Activated naive CD4-positive, alpha-beta T cell treated with anti-CD3 and anti-CD28 coated beads, Interleukin-2, amount 10 ng/mL, durations not matched to agents 7 days and 5 days (primary cell): ENCODE measurements around the gene FAIM2.
"Not testable (repeated sequence)": the region's sequence is repeated elsewhere in the genome, so short reads cannot be mapped to it uniquely, and the experiment has no call there.

Experiments used
- CTCF ChIA-PET: fragments of 350-600 bp; sonication (Branson Sonifier 250); formaldehyde crosslinking; loops from one replicate; lab custom pipeline; 2021; ENCODE audit warnings: antibody characterized with exemption; lab: Charles Lee
- DNase-seq: peaks from one replicate; pipeline ENCODE4 v3.0.0-alpha.2; 2020
- H3K27ac Mint-ChIP-seq: one replicate; pipeline ENCODE4 v1.8.0; 2021; ENCODE audit warnings: mild to moderate bottlenecking, moderate library complexity, mixed read lengths
- H3K27me3 Mint-ChIP-seq: one replicate; pipeline ENCODE4 v1.8.0; 2021; ENCODE audit warnings: mild to moderate bottlenecking, mixed read lengths
- H3K36me3 Mint-ChIP-seq: one replicate; pipeline ENCODE4 v1.8.0; 2021; ENCODE audit warnings: mixed read lengths
- H3K4me1 Mint-ChIP-seq: one replicate; pipeline ENCODE4 v1.8.0; 2021; ENCODE audit warnings: mixed read lengths
- H3K4me3 Mint-ChIP-seq: one replicate; pipeline ENCODE4 v1.8.0; 2021; ENCODE audit warnings: mild to moderate bottlenecking, moderate library complexity, mixed read lengths
- H3K9me3 Mint-ChIP-seq: one replicate; pipeline ENCODE4 v1.8.0; 2021; ENCODE audit warnings: mixed read lengths

Gene FAIM2

DNA sequence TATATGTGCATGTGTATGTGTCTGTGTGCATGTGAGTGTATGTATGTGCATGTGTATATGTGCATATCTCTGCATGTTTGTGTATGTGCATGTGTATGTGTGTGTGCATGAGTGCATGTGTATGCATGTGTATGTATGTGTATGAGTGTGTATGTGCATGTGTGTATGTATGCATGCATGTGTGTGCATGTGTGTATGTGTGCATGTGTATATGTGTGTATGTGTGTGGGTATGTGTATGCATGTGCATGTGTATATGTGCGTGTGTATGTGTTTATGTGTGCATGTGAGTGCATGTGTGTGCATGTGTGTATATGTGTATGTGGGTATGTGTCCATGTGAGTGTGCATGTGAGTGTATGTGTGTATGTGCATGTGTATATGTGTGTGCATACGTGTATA lies 24.6 kb downstream of the FAIM2 start:
- CTCF ChIA-PET, H3K4me3 Mint-ChIP-seq, DNase-seq, H3K36me3 Mint-ChIP-seq, H3K27ac Mint-ChIP-seq, H3K4me1 Mint-ChIP-seq: not testable (repeated sequence)
- peaks cover 14% of the 10 kb centered on the region for H3K27me3 Mint-ChIP-seq
- H3K9me3 Mint-ChIP-seq, result peaks cover 33% of the 10 kb centered on the region

DNA sequence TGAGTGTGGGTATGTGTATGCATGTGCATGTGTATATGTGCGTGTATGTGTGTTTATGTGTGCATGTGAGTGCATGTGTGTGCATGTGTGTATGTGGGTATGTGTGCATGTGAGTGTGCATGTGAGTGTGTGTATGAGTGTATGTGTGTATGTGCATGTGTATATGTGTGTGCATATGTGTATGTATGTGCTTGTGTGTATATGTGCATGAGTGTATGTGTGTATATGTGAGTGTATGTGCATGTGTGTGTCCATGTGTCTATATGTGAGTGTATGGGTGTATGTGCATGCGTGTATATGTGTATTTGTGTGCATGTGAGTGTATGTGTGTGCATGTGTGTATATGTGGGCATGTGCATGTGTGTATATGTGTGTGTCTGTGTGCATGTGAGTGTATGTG lies 25.7 kb downstream of the FAIM2 start:
- CTCF ChIA-PET, result no interaction called here
- H3K36me3 Mint-ChIP-seq, result no peaks in the 10 kb centered on the region
- DNase-seq, result no peak
- H3K4me3 Mint-ChIP-seq, result no peak overlapping the region
- peaks cover 33% of the 10 kb centered on the region for H3K9me3 Mint-ChIP-seq
- H3K27ac Mint-ChIP-seq, result no peak overlapping the region
- peaks cover 7% of the 10 kb centered on the region for H3K27me3 Mint-ChIP-seq
- no peaks in the 10 kb centered on the region for H3K4me1 Mint-ChIP-seq

GRCh38 chr12:49877066-49877465 lies 26.6 kb downstream of the FAIM2 start:
- Mint-ChIP-seq H3K36me3 (no peaks in the 10 kb centered on the region), H3K27me3 (peaks cover 7% of the 10 kb centered on the region), H3K27ac (no peak overlapping the region), H3K4me1 (no peaks in the 10 kb centered on the region), H3K4me3 (no peak overlapping the region), H3K9me3 (peaks cover 33% of the 10 kb centered on the region)
- CTCF ChIA-PET, result no interaction called here
- no peak for DNase-seq

- Mint-ChIP-seq H3K4me3 (no peak overlapping the region), H3K27ac (no peak overlapping the region), H3K36me3 (no peaks in the 10 kb centered on the region), H3K27me3 (peaks cover 7% of the 10 kb centered on the region), H3K9me3 (peaks cover 33% of the 10 kb centered on the region), H3K4me1 (no peaks in the 10 kb centered on the region)
- DNase-seq, result no peak
- CTCF ChIA-PET, result no interaction called here
These were observed 27.6 kb downstream of the FAIM2 start for GRCh38 chr12:49876070-49876469.

DNA sequence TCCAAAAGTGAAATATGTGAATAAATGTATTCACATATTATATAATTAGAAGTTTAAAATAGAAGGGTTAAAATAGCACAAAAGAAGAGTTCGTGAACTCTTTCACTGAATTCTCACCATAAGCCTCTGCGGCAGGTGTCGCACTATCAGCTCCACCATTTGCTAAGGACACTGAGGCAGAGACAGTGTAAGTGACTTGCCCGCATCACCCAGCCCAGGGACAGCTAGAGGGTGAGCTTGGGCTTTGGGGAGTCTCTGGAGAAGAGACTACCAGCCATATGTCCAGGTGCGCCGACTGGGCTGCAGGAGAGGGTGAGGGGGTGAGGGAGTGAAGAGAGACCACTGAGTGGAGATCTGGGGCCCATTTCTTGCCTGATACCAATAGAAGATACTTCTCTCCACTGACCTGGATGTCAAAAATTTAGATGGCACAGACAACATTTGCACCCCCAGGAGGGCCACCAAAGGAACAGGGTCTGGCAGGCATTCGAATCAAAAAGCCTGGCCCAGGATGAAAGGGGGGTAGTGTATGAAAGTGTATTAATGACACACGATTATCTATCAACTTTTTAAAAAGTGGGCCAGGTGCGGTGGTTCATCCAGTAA lies 28.5 kb downstream of the FAIM2 start:
- Mint-ChIP-seq H3K27me3 (peaks cover 7% of the 10 kb centered on the region), H3K4me1 (no peaks in the 10 kb centered on the region), H3K4me3 (no peak overlapping the region), H3K9me3 (peaks cover 27% of the 10 kb centered on the region), H3K27ac (no peak overlapping the region), H3K36me3 (no peaks in the 10 kb centered on the region)
- CTCF ChIA-PET, result no interaction called here
- DNase-seq, result no peak

- peaks cover 12% of the 10 kb centered on the region for H3K27me3 Mint-ChIP-seq
- no peaks in the 10 kb centered on the region for H3K4me1 Mint-ChIP-seq
- CTCF ChIA-PET, result no interaction called here
- H3K9me3 Mint-ChIP-seq, result peaks cover 18% of the 10 kb centered on the region
- no peak overlapping the region for H3K27ac Mint-ChIP-seq
- H3K36me3 Mint-ChIP-seq, result no peaks in the 10 kb centered on the region
- no peak overlapping the region for H3K4me3 Mint-ChIP-seq
- DNase-seq, result no peak
These were observed 29.4 kb downstream of the FAIM2 start for GRCh38 chr12:49874142-49874897.

- CTCF ChIA-PET, result interaction anchor here (1.0 kb wide), 1 partner anchor 93 kb away, joined by 3 read pairs; no protein-coding TSS in a partner anchor
- Mint-ChIP-seq H3K9me3 (peaks cover 9% of the 10 kb centered on the region), H3K27me3 (peaks cover 21% of the 10 kb centered on the region), H3K4me3 (no peak overlapping the region), H3K36me3 (no peaks in the 10 kb centered on the region), H3K27ac (no peak overlapping the region), H3K4me1 (no peaks in the 10 kb centered on the region)
- DNase-seq, result no peak
These were observed 30.3 kb downstream of the FAIM2 start for GRCh38 chr12:49873361-49873934.

DNA sequence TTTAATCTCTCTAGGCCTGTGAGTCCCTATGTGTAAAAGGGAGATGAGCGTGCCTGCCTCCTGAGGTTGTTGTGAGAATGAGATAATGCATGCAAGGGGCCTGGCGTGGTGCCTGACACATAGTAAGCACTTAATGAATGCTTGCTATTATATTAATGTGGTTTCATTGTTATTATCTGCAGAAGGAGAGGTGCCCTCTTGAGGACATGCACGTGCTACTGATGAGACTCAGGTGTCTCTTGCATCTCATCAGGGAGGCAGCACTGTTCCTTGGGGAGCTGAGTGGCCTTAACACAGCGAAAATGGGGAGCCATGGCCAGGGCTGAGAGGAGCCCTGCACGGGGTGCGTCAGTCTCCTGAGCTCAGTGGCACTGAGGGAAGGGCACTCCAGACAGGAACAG lies 30.9 kb downstream of the FAIM2 start:
- no peaks in the 10 kb centered on the region for H3K36me3 Mint-ChIP-seq
- peaks cover 3% of the 10 kb centered on the region for H3K9me3 Mint-ChIP-seq
- no peaks in the 10 kb centered on the region for H3K4me1 Mint-ChIP-seq
- CTCF ChIA-PET, result interaction anchor here (1.0 to 1.5 kb wide), 2 partner anchors 94 to 95 kb away, joined by 3 read pairs; no protein-coding TSS in a partner anchor
- no peak overlapping the region for H3K27ac Mint-ChIP-seq
- DNase-seq, result no peak
- H3K4me3 Mint-ChIP-seq, result no peak overlapping the region
- H3K27me3 Mint-ChIP-seq, result peaks cover 27% of the 10 kb centered on the region

- H3K27ac Mint-ChIP-seq, result no peak overlapping the region
- peaks cover 31% of the 10 kb centered on the region for H3K27me3 Mint-ChIP-seq
- H3K4me3 Mint-ChIP-seq, result no peak overlapping the region
- CTCF ChIA-PET, result interaction anchor here (1.5 kb wide), 1 partner anchor 94 kb away, joined by 3 read pairs; no protein-coding TSS in a partner anchor
- no peaks in the 10 kb centered on the region for H3K4me1 Mint-ChIP-seq
- no peaks in the 10 kb centered on the region for H3K36me3 Mint-ChIP-seq
- no peak for DNase-seq
- no peaks in the 10 kb centered on the region for H3K9me3 Mint-ChIP-seq
These were observed 31.3 kb downstream of the FAIM2 start for GRCh38 chr12:49872381-49872780.

GRCh38 chr12:49871811-49872251 lies 31.9 kb downstream of the FAIM2 start:
- not testable (repeated sequence) for H3K27ac Mint-ChIP-seq, H3K36me3 Mint-ChIP-seq, DNase-seq, H3K4me3 Mint-ChIP-seq, H3K4me1 Mint-ChIP-seq, H3K9me3 Mint-ChIP-seq
- CTCF ChIA-PET, result interaction anchor here (1.5 kb wide), 1 partner anchor 94 kb away, joined by 3 read pairs; no protein-coding TSS in a partner anchor
- peaks cover 36% of the 10 kb centered on the region for H3K27me3 Mint-ChIP-seq

DNA sequence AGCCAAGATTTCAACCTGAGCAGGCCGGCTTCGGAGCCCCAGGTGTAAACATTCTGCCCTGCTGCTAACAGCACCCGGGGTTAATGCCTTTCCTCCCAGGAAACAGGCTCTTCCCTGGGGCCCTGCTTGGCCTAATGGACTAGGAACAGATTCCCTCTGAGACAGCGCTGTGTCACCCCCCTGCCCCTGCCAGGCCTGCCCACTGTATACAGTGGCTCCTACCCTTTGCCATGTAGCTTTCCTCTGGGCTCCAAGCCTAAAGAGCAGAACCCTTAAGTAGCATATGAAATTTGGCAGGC lies 32.5 kb downstream of the FAIM2 start:
- no peak overlapping the region for H3K4me3 Mint-ChIP-seq
- H3K9me3 Mint-ChIP-seq, result no peaks in the 10 kb centered on the region
- no peaks in the 10 kb centered on the region for H3K4me1 Mint-ChIP-seq
- CTCF ChIA-PET, result no interaction called here
- no peak for DNase-seq
- H3K27ac Mint-ChIP-seq, result no peak overlapping the region
- H3K36me3 Mint-ChIP-seq, result no peaks in the 10 kb centered on the region
- peaks cover 37% of the 10 kb centered on the region for H3K27me3 Mint-ChIP-seq

DNA sequence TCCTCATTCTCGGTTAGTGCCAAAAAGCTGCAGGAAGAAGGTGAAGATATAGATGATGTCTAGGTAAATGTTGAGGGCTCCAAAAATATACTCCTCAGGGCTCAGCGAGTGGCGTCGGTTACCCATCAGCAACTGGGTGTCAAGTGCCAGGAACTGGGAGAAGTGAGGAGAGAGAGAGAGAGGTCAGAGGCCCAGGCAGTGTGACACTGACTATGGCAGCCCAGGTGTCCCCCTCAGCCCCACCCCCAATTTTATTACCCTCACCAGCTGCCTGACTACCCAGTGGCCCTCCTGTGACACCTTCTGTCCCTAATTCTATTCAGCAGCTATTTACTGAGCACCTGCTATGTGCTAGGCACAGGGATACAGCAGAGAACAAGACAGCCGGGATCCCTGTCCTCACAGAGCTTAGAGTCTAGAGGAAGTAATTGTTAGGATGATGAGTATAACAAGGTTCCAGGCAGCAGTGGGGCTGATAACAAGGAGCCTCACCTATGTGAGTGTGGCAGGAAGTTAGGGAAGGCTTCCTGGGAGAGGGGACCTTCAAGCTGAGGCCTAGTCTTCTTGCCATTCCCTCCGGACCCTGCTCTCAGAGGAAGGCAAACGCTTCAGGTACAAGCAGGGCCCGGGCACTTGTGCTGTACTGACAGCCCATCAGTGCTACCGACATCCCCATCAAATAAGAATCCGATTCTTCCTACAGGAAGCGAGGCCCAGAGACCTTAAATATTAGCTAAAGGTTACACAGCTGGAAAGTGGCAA lies 33.0 kb downstream of the FAIM2 start:
- CTCF ChIA-PET, result interaction anchor here (1.3 kb wide), 1 partner anchor 32 kb away, joined by 3 read pairs; no protein-coding TSS in a partner anchor

GRCh38 chr12:49869816-49870500 lies 33.7 kb downstream of the FAIM2 start:
- no peaks in the 10 kb centered on the region for H3K4me1 Mint-ChIP-seq
- no peak for DNase-seq
- H3K36me3 Mint-ChIP-seq, result no peaks in the 10 kb centered on the region
- H3K4me3 Mint-ChIP-seq, result no peak overlapping the region
- CTCF ChIA-PET, result interaction anchor here (1.1 to 5.1 kb wide), 6 partner anchors 18 to 97 kb away, joined by 3 to 25 read pairs (median 5); no protein-coding TSS in a partner anchor
- no peak overlapping the region for H3K27ac Mint-ChIP-seq
- H3K27me3 Mint-ChIP-seq, result peaks cover 43% of the 10 kb centered on the region
- H3K9me3 Mint-ChIP-seq, result no peaks in the 10 kb centered on the region

More for the DNA sequence above, 33.0 kb downstream of the FAIM2 start:
- Mint-ChIP-seq H3K27ac (no peak overlapping the region), H3K4me3 (no peak overlapping the region), H3K36me3 (no peaks in the 10 kb centered on the region), H3K9me3 (no peaks in the 10 kb centered on the region), H3K4me1 (no peaks in the 10 kb centered on the region), H3K27me3 (peaks cover 39% of the 10 kb centered on the region)
- no peak for DNase-seq
